Psoas muscle (tissue), 8 donors: ENCODE results near the gene STARD13. TPM values are rescaled to one million over a fixed set of nuclear protein-coding genes. Genes with fewer than 3 reads are reported as not detected.

Experiments
- ATAC-seq, 4 donors: fragments of 200-7000 bp; cut with Tn5 transposase; one replicate each; pipeline ENCODE4 v1.9.1; 2020; ENCODE audit warnings: moderate library complexity in 3 of 4, mild to moderate bottlenecking in 2 of 4
- DNase-seq, 2 donors: peaks; one replicate each; pipeline ENCODE4 v3.0.0-alpha.2; 2020
- H3K27ac ChIP-seq: fragments of 200-600 bp; one replicate; pipeline ENCODE4 v1.8.0; 2022
- H3K27me3 ChIP-seq, 3 donors: fragments of 200-600 bp in 1 of 3; one replicate each; pipeline versions ENCODE4 v1.6.1 to v1.8.0; 2013 to 2022; ENCODE audit warnings: low read length in 2 of 3, mild to moderate bottlenecking in 2 of 3, moderate library complexity in 1 of 3; ENCODE audit not compliant: insufficient read depth in 3 of 3
- H3K36me3 ChIP-seq, 2 donors: fragments of 200-600 bp in 1 of 2; one replicate each; pipeline versions ENCODE4 v1.6.1 to v1.8.0; 2013 to 2022; ENCODE audit warnings: low read depth in 1 of 2, mild to moderate bottlenecking in 1 of 2, moderate library complexity in 1 of 2; ENCODE audit not compliant: insufficient read depth in 1 of 2
- H3K4me1 ChIP-seq: fragments of 200-600 bp; one replicate; pipeline ENCODE4 v1.8.0; 2022
- H3K4me3 ChIP-seq: fragments of 200-600 bp; one replicate; pipeline ENCODE4 v1.8.0; 2022; ENCODE audit warnings: mild to moderate bottlenecking
- H3K9me3 ChIP-seq: fragments of 200-600 bp; one replicate; pipeline ENCODE4 v1.8.0; 2022
- WGBS, 3 donors: extraction: QIAGEN DNeasy Blood & Tissue Kit; methylation state at CpG; one replicate each; pipeline versions ENCODE4 v1.1.6 to v1.1.7; 2013; 5-methylcytosine and 5-hydroxymethylcytosine counted together
- intact Hi-C, 2 donors: fragments of 100-400 bp; cut with DNase I; formaldehyde crosslinking; loops; one replicate each; pipeline versions ENCODE4 v1.11.0 to v1.14.2; 2022
- polyA plus RNA-seq, 3 donors: library from polyadenylated mRNA; stranded (reverse); fragments of 200-250 nt; gene quantifications; one replicate each; pipeline ENCODE4 v1.2.3, GENCODE V29; 2013
- total RNA-seq, 4 donors: library from RNA; stranded (reverse); fragmentation: NEBNext Ultra II Directional in 2 of 4; extraction: Animal tissue kit (Norgen Biotek cat#: 25700) in 2 of 4; gene quantifications; one replicate each; pipeline versions ENCODE4 v1.2.1 to v1.2.4, GENCODE V29; 2021 to 2023
- TF ChIP-seq, protein P1 (sequence below): fragments of 200-600 bp; IDR thresholded peaks from one replicate; pipeline ENCODE4 v1.8.0; 2022; ENCODE audit warnings: antibody characterized with exemption
- donor health status: healthy with polysubstance abuse.
- donor health status: DM: no; HTN: no; CAD: no; lungs with moderate emphysema.
- donor health status: Bipolar disorder and iron deficiency.
- donor health status: healthy.
- donor health status: DM: yes; HTN: yes; CAD: no.
- donor health status: DM: no; HTN: no; CAD: no.
- donor health status: DM: no; HTN: no; CAD: no.
- donor health status: DM: yes; HTN: yes; CAD: no.

STARD13 gene
- total and polyA plus RNA-seq, 7 donors: 2.3 to 9.2 (median 5.6) TPM

DNA sequence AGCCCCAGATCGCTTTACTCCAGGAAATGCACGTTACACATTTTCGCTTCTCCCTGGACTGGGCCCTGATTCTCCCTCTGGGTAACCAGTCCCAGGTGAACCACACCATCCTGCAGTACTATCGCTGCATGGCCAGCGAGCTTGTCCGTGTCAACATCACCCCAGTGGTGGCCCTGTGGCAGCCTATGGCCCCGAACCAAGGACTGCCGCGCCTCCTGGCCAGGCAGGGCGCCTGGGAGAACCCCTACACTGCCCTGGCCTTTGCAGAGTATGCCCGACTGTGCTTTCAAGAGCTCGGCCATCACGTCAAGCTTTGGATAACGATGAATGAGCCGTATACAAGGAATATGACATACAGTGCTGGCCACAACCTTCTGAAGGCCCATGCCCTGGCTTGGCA is 224.7 kb downstream of the STARD13 start:
- no peaks in the 10 kb centered on the region for H3K9me3 ChIP-seq
- no peak overlapping the region for H3K4me3 ChIP-seq
- TF ChIP-seq, protein P1, sequence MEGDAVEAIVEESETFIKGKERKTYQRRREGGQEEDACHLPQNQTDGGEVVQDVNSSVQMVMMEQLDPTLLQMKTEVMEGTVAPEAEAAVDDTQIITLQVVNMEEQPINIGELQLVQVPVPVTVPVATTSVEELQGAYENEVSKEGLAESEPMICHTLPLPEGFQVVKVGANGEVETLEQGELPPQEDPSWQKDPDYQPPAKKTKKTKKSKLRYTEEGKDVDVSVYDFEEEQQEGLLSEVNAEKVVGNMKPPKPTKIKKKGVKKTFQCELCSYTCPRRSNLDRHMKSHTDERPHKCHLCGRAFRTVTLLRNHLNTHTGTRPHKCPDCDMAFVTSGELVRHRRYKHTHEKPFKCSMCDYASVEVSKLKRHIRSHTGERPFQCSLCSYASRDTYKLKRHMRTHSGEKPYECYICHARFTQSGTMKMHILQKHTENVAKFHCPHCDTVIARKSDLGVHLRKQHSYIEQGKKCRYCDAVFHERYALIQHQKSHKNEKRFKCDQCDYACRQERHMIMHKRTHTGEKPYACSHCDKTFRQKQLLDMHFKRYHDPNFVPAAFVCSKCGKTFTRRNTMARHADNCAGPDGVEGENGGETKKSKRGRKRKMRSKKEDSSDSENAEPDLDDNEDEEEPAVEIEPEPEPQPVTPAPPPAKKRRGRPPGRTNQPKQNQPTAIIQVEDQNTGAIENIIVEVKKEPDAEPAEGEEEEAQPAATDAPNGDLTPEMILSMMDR: no peak
- WGBS, 3 donors: 94 to 97% (median 94%) methylated on average over 15 of the region's 15 CpGs
- intact Hi-C loops: no loop called here
- H3K4me1 ChIP-seq: no peaks in the 10 kb centered on the region
- no peaks in the 10 kb centered on the region for H3K36me3 ChIP-seq
- peaks cover 0 to 2% (median 0%) of the 10 kb centered on the region in 3 donors for H3K27me3 ChIP-seq
- no peak for ATAC-seq
- H3K27ac ChIP-seq: no peak overlapping the region
- no peak for DNase-seq

DNA sequence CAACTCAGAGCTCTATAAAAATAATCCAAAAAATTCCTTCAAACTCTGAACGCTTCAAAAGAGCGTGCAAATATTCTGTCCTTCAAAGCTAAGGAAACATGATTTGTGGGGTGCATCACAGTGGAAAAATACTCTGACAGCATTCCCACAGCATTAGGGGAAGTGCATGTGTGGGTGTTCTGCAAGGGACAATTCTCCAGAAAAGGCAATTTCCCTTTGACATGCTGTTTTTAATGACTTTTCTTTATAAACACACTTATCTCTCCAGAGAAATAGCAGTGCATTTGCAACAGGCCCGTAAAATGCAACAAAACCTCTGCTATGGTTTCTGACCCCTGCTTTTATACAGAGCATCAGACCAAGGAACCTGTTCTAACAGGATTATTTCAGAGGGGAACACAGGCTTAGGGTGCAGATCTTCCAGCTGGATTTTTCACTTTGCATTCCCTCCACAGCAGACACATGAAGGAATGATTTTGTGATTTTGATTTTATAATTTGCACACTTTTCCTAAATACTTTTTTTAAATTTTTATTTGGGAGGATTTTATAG is 226.7 kb downstream of the STARD13 start:
- DNase-seq (no peak), ATAC-seq (no peak)
- H3K27ac ChIP-seq: no peak overlapping the region
- TF ChIP-seq, protein P1: no peak
- intact Hi-C loops: no loop called here
- no peaks in the 10 kb centered on the region for H3K4me1 ChIP-seq
- WGBS, 3 donors: 65 to 77% (median 69%) methylated on average over 3 of the region's 3 CpGs
- no peaks in the 10 kb centered on the region for H3K36me3 ChIP-seq
- no peaks in the 10 kb centered on the region for H3K9me3 ChIP-seq
- H3K4me3 ChIP-seq: no peak overlapping the region
- peaks cover 0 to 2% (median 0%) of the 10 kb centered on the region in 3 donors for H3K27me3 ChIP-seq

DNA sequence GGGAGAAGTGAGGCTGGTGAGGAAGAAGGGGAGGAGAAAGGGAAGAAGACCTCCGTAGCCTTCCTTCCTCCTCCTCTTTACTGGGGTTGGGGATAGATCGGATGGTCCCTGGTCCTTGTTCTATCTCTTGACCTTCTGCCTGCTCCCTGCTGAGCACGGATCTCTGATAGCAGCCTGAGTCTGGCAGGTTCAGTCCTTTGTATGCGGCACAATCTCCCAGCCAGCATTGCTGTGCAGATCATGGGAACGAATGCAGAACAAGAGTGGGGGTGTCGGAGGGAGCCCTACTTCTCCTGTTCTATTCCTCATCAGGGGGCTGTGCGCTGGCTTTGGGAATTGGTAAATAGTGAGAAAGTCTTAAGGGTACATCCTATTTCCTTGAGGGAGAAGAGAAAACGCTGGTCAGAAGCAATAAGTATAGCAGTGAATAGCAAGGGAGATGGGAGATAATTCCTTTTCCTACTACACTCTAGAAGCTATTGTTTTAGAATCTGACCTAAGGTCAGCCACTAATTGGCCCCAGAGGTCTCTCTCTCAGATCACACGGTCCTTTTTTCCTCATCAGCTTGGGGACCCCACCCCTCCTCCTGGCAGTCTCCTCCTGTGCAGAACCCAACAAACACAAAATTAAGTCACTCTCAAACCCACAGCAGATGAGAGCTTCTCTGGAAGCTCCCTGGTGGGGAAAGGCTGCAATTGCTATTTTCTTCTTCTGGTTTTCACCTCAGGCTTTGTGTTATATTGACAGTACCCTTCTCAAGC is 228.4 kb downstream of the STARD13 start:
- peak overlapping the region; percentile 23 for H3K27ac ChIP-seq
- ATAC-seq (peak in 1 of 4 donors; percentile 60), DNase-seq (no peak)
- H3K9me3 ChIP-seq: no peaks in the 10 kb centered on the region
- H3K4me1 ChIP-seq: no peaks in the 10 kb centered on the region
- TF ChIP-seq, protein P1: peak; percentile 20
- WGBS, 3 donors: 49 to 60% (median 50%) methylated on average over 9 of the region's 9 CpGs
- H3K27me3 ChIP-seq: peaks cover 0 to 2% (median 0%) of the 10 kb centered on the region in 3 donors
- H3K36me3 ChIP-seq: no peaks in the 10 kb centered on the region
- H3K4me3 ChIP-seq: no peak overlapping the region
- intact Hi-C loops: no loop called here

DNA sequence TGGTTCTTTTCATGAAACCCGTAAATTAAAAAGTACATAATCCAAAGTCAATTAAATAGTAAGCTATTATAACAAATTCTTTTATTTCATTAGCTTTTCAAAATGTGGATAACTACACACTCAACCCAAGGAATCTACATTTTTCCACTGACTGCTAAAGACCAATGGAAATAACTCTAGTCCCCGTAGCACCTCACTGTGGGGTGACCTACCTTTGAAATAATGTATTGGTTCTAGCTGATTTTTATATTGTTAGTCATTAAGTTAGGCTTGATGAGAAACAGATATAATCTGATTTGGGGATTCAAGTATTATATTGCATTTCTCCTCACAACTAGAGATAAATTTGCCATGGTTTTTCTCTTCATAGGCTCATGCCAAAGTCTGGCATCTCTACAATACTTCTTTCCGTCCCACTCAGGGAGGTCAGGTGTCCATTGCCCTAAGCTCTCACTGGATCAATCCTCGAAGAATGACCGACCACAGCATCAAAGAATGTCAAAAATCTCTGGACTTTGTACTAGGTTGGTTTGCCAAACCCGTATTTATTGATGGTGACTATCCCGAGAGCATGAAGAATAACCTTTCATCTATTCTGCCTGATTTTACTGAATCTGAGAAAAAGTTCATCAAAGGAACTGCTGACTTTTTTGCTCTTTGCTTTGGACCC is 232.0 kb downstream of the STARD13 start:
- intact Hi-C loops: no loop called here
- no peak for ATAC-seq
- Histone ChIP-seq H3K4me1 (no peaks in the 10 kb centered on the region), H3K27ac (no peak overlapping the region), H3K36me3 (no peaks in the 10 kb centered on the region), H3K9me3 (no peaks in the 10 kb centered on the region), H3K27me3 (peaks cover 0 to 2% (median 0%) of the 10 kb centered on the region in 3 donors), H3K4me3 (no peak overlapping the region)
- 44 to 56% (median 52%) methylated on average over 7 of the region's 7 CpGs for WGBS, 3 donors
- TF ChIP-seq, protein P1: no peak
- DNase-seq: no peak
